Caco-2 (cell line): ENCODE measurements around the gene FOLR2. TPM values are rescaled to one million over a fixed set of nuclear protein-coding genes. Genes with fewer than 3 reads are reported as not detected.
A peak's percentile ranks its signal among the peaks of the same experiment; 100 is the strongest.

Experiments used
- BruUV-seq: library from RNA; stranded (reverse); fragments of 400-500 nt; replicated peaks from 2 replicates; lab custom pipeline; 2021; lab: Mats Ljungman, UMichigan
- CTCF ChIA-PET: fragments of 300-600 bp; sonication (Branson Sonifier 250); formaldehyde crosslinking; loops from one replicate; lab custom pipeline; 2022; ENCODE audit warnings: antibody characterized with exemption; lab: Charles Lee
- POLR2A ChIA-PET: fragments of 300-600 bp; sonication (Branson Sonifier 250); formaldehyde crosslinking; loops from one replicate; lab custom pipeline; 2022; ENCODE audit warnings: antibody characterized with exemption; lab: Charles Lee
- DNase-seq, 2 experiments: peaks; one replicate each; pipeline versions ENCODE4 v3.0.0 to v3.0.0-alpha.2; 2020 to 2022
- H3K27me3 ChIP-seq: replicated peaks from 2 replicates; pipeline ENCODE4 v1.6.0; 2011; ENCODE audit warnings: low read length; ENCODE audit not compliant: control insufficient read depth, insufficient read depth
- H3K36me3 ChIP-seq: 2 replicates; pipeline ENCODE4 v1.5.1; 2011; ENCODE audit warnings: low read length; ENCODE audit not compliant: control insufficient read depth, insufficient read depth
- H3K4me1 ChIP-seq: fragments of 250-450 bp; sonication (Bioruptor Pico); 2 replicates; pipeline ENCODE4 v1.5.1; 2020; ENCODE audit warnings: mild to moderate bottlenecking
- H3K4me3 ChIP-seq: 2 replicates; pipeline ENCODE4 v1.5.1; 2011; ENCODE audit warnings: low read depth, mild to moderate bottlenecking, control low read depth, low read length
- H3K9me3 ChIP-seq: fragments of 250-450 bp; sonication (Bioruptor Pico); 2 replicates; pipeline ENCODE4 v1.5.1; 2020; ENCODE audit warnings: mild to moderate bottlenecking, moderate library complexity
- H3K27ac Mint-ChIP-seq: one replicate; pipeline ENCODE4 v1.8.0; 2022; ENCODE audit warnings: mixed read lengths; ENCODE audit not compliant: unreplicated experiment
- H3K27me3 Mint-ChIP-seq: one replicate; pipeline ENCODE4 v1.8.0; 2022; ENCODE audit warnings: mixed read lengths; ENCODE audit not compliant: insufficient read depth, unreplicated experiment
- H3K36me3 Mint-ChIP-seq: one replicate; pipeline ENCODE4 v1.8.0; 2022; ENCODE audit warnings: mild to moderate bottlenecking, mixed read lengths; ENCODE audit not compliant: insufficient read depth, unreplicated experiment
- H3K4me1 Mint-ChIP-seq: one replicate; pipeline ENCODE4 v1.8.0; 2022; ENCODE audit warnings: low read depth, mixed read lengths; ENCODE audit not compliant: unreplicated experiment
- H3K4me3 Mint-ChIP-seq: one replicate; pipeline ENCODE4 v1.8.0; 2022; ENCODE audit warnings: mild to moderate bottlenecking, moderate library complexity, mixed read lengths; ENCODE audit not compliant: unreplicated experiment
- H3K9me3 Mint-ChIP-seq: one replicate; pipeline ENCODE4 v1.8.0; 2022; ENCODE audit warnings: mixed read lengths; ENCODE audit not compliant: unreplicated experiment
- intact Hi-C: fragments of 100-400 bp; cut with micrococcal nuclease; formaldehyde crosslinking; loops from one replicate; pipeline ENCODE4 v1.10.0; 2022; ENCODE audit not compliant: unreplicated experiment
- total RNA-seq: library from RNA; stranded (reverse); gene quantifications from 2 replicates; pipeline ENCODE4 v1.2.3, GENCODE V29; 2022
- TF ChIP-seq, protein P1 (sequence below), 2 experiments: fragments of 200-600 bp in 1 of 2; IDR thresholded peaks; 1 replicate in 1 of 2; 2 replicates in 1 of 2; pipeline versions ENCODE4 v1.5.1 to v1.8.0; 2011 to 2022; ENCODE audit warnings: antibody characterized with exemption in 1 of 2, control low read depth in 1 of 2, inconsistent platforms in 1 of 2, low read depth in 1 of 2, low read length in 1 of 2, mild to moderate bottlenecking in 1 of 2, moderate library complexity in 1 of 2; ENCODE audit not compliant: insufficient read depth in 1 of 2, severe bottlenecking in 1 of 2, unreplicated experiment in 1 of 2

The FOLR2 gene
- total RNA-seq, 1 experiment from 2014 or later = not detected

DNA sequence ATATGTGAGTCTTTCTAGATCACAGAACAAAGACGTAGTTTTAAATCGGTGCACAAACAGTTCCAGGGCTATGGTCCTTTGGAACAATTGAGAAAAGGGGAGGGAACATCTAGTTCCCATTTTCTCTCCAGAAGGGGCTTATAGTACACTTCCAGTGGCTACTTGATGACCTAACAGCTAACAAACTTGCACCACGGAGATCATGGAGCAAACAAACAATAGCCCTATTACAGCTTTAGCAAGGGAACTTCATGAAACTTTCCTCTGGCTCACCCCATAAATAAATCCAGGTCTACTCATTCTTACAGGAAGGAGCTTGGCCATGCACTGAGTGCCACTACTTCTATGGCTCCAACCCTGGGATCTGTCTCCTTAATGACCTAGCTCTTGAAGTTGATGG is 8.3 kb upstream of the FOLR2 start:
- intact Hi-C loops = no loop called here
- H3K4me1 Mint-ChIP-seq = no peaks in the 10 kb centered on the region
- DNase-seq = peak in 1 of 2 experiments; percentile 2

DNA sequence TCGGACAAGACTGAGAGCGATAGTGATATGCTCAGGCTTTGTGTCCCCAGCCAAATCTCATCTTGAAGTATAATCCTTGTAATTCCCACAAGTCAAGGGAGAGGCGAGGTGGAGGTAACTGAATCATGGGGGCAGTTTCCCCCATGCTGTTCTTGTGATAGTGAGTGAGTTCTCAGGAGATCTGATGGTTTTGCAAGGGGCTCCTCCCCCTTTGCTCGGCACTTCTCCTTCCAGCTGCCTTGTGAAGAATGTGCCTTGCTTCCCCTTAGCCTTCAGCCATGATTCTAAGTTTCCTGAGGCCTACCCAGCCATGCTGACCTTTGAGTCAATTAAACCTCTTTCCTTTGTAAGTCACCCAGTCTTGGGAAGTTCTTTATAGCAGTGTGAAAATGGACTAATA is 7.5 kb upstream of the FOLR2 start:
- no TSS peak for BruUV-seq
- intact Hi-C loops = no loop called here
- H3K27me3 Mint-ChIP-seq = peaks cover 2% of the 10 kb centered on the region
- no peak overlapping the region for H3K4me3 ChIP-seq
- peaks cover 15% of the 10 kb centered on the region for H3K9me3 Mint-ChIP-seq
- POLR2A ChIA-PET = no interaction called here
- CTCF ChIA-PET = interaction anchor here (1.0 kb wide), 1 partner anchor 14 kb away, joined by 7 read pairs; no protein-coding TSS in a partner anchor
- H3K4me1 Mint-ChIP-seq = no peaks in the 10 kb centered on the region
- H3K36me3 Mint-ChIP-seq = no peaks in the 10 kb centered on the region
- TF ChIP-seq, protein P1, sequence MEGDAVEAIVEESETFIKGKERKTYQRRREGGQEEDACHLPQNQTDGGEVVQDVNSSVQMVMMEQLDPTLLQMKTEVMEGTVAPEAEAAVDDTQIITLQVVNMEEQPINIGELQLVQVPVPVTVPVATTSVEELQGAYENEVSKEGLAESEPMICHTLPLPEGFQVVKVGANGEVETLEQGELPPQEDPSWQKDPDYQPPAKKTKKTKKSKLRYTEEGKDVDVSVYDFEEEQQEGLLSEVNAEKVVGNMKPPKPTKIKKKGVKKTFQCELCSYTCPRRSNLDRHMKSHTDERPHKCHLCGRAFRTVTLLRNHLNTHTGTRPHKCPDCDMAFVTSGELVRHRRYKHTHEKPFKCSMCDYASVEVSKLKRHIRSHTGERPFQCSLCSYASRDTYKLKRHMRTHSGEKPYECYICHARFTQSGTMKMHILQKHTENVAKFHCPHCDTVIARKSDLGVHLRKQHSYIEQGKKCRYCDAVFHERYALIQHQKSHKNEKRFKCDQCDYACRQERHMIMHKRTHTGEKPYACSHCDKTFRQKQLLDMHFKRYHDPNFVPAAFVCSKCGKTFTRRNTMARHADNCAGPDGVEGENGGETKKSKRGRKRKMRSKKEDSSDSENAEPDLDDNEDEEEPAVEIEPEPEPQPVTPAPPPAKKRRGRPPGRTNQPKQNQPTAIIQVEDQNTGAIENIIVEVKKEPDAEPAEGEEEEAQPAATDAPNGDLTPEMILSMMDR (IDR thresholded peaks at IDR 0.05; ENCODE audit: insufficient read depth in 1 of 2, low read depth in 1 of 2, low read length in 1 of 2, severe bottlenecking in 1 of 2, unreplicated experiment in 1 of 2) = no peak
- H3K4me1 ChIP-seq = no peaks in the 10 kb centered on the region
- no peaks in the 10 kb centered on the region for H3K27me3 ChIP-seq
- no peak overlapping the region for H3K4me3 Mint-ChIP-seq
- H3K9me3 ChIP-seq = peaks cover 14% of the 10 kb centered on the region; the same call in 1 of the 2 replicates
- peak in 1 of 2 experiments; percentile 23 for DNase-seq
- no peaks in the 10 kb centered on the region for H3K36me3 ChIP-seq
- H3K27ac Mint-ChIP-seq = no peak overlapping the region

More for the DNA sequence above, 8.3 kb upstream of the FOLR2 start:
- peaks cover 14% of the 10 kb centered on the region; the same call in 1 of the 2 replicates for H3K9me3 ChIP-seq
- Mint-ChIP-seq H3K4me3 (no peak overlapping the region), H3K9me3 (peaks cover 15% of the 10 kb centered on the region), H3K27ac (no peak overlapping the region), H3K36me3 (no peaks in the 10 kb centered on the region), H3K27me3 (peaks cover 2% of the 10 kb centered on the region)
- H3K36me3 ChIP-seq = no peaks in the 10 kb centered on the region
- TF ChIP-seq, protein P1 (IDR thresholded peaks at IDR 0.05; ENCODE audit: insufficient read depth in 1 of 2, low read depth in 1 of 2, low read length in 1 of 2, severe bottlenecking in 1 of 2, unreplicated experiment in 1 of 2) = no peak
- CTCF ChIA-PET = interaction anchor here (0.6 to 1.0 kb wide), 3 partner anchors 15 to 95 kb away, joined by 3 to 7 read pairs (median 5); no protein-coding TSS in a partner anchor
- H3K4me1 ChIP-seq = no peaks in the 10 kb centered on the region
- no peak overlapping the region for H3K4me3 ChIP-seq
- no TSS peak for BruUV-seq
- H3K27me3 ChIP-seq = no peaks in the 10 kb centered on the region
- POLR2A ChIA-PET = no interaction called here

DNA sequence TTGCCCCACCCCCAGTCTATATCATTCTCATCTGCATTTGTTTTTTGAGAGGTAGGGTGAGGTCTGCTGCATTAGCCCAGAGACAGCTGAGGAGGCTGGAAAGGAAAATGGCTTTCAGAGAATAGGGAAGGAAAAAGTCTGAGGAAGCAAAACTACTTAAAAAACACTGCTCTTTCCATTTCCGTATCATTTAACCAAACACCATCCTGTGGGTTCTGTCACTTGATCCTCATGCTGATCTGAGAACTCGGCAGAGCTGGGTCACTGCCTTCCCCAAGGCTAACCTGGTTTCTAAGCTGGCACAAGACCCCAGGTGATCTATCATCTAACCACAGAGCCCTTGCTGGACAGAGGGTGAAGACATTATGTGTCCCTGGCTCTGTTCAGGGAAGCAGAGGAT is 1.2 kb downstream of the FOLR2 start:
- Histone ChIP-seq H3K9me3 (no peaks in the 10 kb centered on the region), H3K4me1 (peaks cover 11% of the 10 kb centered on the region), H3K36me3 (no peaks in the 10 kb centered on the region), H3K27me3 (no peaks in the 10 kb centered on the region), H3K4me3 (no peak overlapping the region)
- ChIA-PET CTCF (no interaction called here), POLR2A (interaction anchor here (0.6 kb wide), 1 partner anchor 110 kb away, joined by 3 read pairs; no protein-coding TSS in a partner anchor)
- Mint-ChIP-seq H3K4me1 (peaks cover 10% of the 10 kb centered on the region), H3K4me3 (no peak overlapping the region), H3K27ac (no peak overlapping the region), H3K9me3 (no peaks in the 10 kb centered on the region), H3K36me3 (peaks cover 1% of the 10 kb centered on the region), H3K27me3 (peaks cover 9% of the 10 kb centered on the region)
- BruUV-seq = no TSS peak
- intact Hi-C loops = no loop called here
- DNase-seq = peak in 1 of 2 experiments; percentile 19
- TF ChIP-seq, protein P1 (IDR thresholded peaks at IDR 0.05; ENCODE audit: insufficient read depth in 1 of 2, low read depth in 1 of 2, low read length in 1 of 2, severe bottlenecking in 1 of 2, unreplicated experiment in 1 of 2) = no peak
